Colonic mucosa (tissue), 4 donors: ENCODE data around the gene RAB9A. TPM values are rescaled to one million over a fixed set of nuclear protein-coding genes. Genes with fewer than 3 reads are reported as not detected.
A peak's percentile ranks its signal among the peaks of the same experiment; 100 is the strongest.

Experiments
- DNase-seq: peaks from one replicate; pipeline ENCODE4 v3.0.0-alpha.2; 2020
- H3K27ac ChIP-seq: fragments of 200-600 bp; one replicate; pipeline ENCODE4 v1.8.0; 2021
- H3K27me3 ChIP-seq: fragments of 200-600 bp; one replicate; pipeline ENCODE4 v1.8.0; 2021
- H3K36me3 ChIP-seq: fragments of 200-600 bp; one replicate; pipeline ENCODE4 v1.8.0; 2021
- H3K4me1 ChIP-seq: fragments of 200-600 bp; one replicate; pipeline ENCODE4 v1.8.0; 2021; ENCODE audit warnings: mild to moderate bottlenecking
- H3K4me3 ChIP-seq: fragments of 200-600 bp; one replicate; pipeline ENCODE4 v1.8.0; 2021
- H3K9ac ChIP-seq, 2 donors: one replicate each; pipeline ENCODE4 v1.7.0; 2013; ENCODE audit warnings: control low read depth in 2 of 2, low read depth in 2 of 2, low read length in 2 of 2
- H3K9me3 ChIP-seq: fragments of 200-600 bp; one replicate; pipeline ENCODE4 v1.8.0; 2021
- CTCF ChIP-seq: fragments of 200-600 bp; IDR thresholded peaks from one replicate; pipeline ENCODE4 v1.8.0; 2022; ENCODE audit warnings: antibody characterized with exemption, mild to moderate bottlenecking
- intact Hi-C: fragments of 100-400 bp; cut with DNase I; formaldehyde crosslinking; loops from one replicate; pipeline ENCODE4 v1.14.1; 2022
- total RNA-seq, 2 donors: library from RNA; stranded (reverse); fragmentation: NEBNext Ultra II Directional in 1 of 2; extraction: Animal tissue kit (Norgen Biotek cat#: 25700) in 1 of 2; gene quantifications; one replicate each; pipeline ENCODE4 v1.2.1, GENCODE V29; 2021
- donor health status: healthy.
- donor health status: DM: no; HTN: no; CAD: no.
- donor health status: DM: no; HTN: no; CAD: no.

RAB9A gene
- total RNA-seq, 2 donors from 2014 or later = 23.0 to 67.1 TPM

GRCh38 chrX:13734278-13735172 is 45.6 kb downstream of the RAB9A start, which contains the start of the genes OFD1 and TRAPPC2:
TSS of gene OFD1 (plus strand) at chrX:13734748. CDS start at chrX:13735072, 324 bp downstream.
TSS of gene TRAPPC2 (minus strand) at chrX:13734620. CDS start at chrX:13719963, 14,657 bp downstream.
- Histone ChIP-seq H3K36me3 (no peaks in the 10 kb centered on the region), H3K27ac (peak within 1 kb of the TSS; percentile 95), H3K4me1 (no peaks in the 10 kb centered on the region), H3K4me3 (peak within 1 kb of the TSS; percentile 53), H3K9ac (peak within 1 kb of the TSS; percentile 86 to 92), H3K27me3 (no peaks in the 10 kb centered on the region), H3K9me3 (no peaks in the 10 kb centered on the region)
- peak; percentile 96 for DNase-seq
- no peak for TF ChIP-seq CTCF
- intact Hi-C loops = loop anchor here (5.0 kb wide), 1 partner anchor 77 kb away; no protein-coding TSS in a partner anchor

DNA sequence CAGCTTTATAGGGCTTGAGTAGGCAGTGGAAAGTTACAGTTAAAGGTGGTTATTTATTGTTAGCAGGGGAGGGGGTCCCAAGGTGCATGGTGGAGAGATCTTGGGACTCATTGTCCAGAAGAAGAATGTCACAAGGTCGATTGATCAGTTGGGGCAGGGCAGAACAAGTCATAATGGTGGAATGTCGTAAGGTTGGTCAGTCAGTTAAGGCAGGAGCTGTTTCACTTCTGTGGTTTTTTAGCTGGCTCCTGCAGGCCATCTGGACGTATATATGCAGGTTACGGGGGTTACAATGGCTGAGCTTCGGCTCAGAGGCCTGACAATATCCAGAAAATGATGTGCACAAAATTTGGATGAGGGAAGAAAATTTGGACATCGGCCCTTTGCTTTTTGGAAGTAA is 52.8 kb downstream of the RAB9A start:
- Histone ChIP-seq H3K4me3 (no peak overlapping the region), H3K9ac (no peak overlapping the region), H3K4me1 (no peaks in the 10 kb centered on the region), H3K36me3 (no peaks in the 10 kb centered on the region), H3K9me3 (no peaks in the 10 kb centered on the region), H3K27me3 (no peaks in the 10 kb centered on the region), H3K27ac (no peak overlapping the region)
- DNase-seq = no peak
- TF ChIP-seq CTCF = no peak
- intact Hi-C loops = no loop called here

- Histone ChIP-seq H3K9ac (no peak overlapping the region), H3K4me3 (no peak overlapping the region), H3K4me1 (no peaks in the 10 kb centered on the region), H3K9me3 (no peaks in the 10 kb centered on the region), H3K27ac (peak overlapping the region; percentile 22), H3K27me3 (no peaks in the 10 kb centered on the region), H3K36me3 (no peaks in the 10 kb centered on the region)
- intact Hi-C loops = no loop called here
- no peak for DNase-seq
- TF ChIP-seq CTCF = no peak
Measured at GRCh38 chrX:13742397-13743176, 53.7 kb downstream of the RAB9A start.

DNA sequence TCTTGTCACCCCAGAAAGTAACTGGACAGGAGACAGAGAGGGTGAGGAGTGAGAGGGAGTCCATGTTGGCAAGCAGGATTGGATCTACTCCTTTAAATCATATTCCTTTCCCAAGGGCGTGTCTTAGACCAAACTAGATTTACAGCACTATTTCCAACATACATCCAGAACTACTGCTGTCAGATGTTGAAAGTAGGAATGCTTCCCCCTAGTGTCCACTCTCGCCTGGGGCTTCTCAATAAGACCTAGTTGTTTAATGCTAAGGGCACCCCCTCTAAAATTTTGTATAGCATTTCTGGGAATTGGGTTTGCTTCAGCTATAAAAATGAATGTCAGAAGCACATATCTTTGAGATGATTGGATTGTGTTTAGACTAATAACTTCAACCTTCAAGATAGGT is 58.9 kb downstream of the RAB9A start:
- TF ChIP-seq CTCF = peak; percentile 48
- peak; percentile 40 for DNase-seq
- Histone ChIP-seq H3K4me1 (no peaks in the 10 kb centered on the region), H3K9me3 (no peaks in the 10 kb centered on the region), H3K27ac (no peak overlapping the region), H3K36me3 (no peaks in the 10 kb centered on the region), H3K4me3 (no peak overlapping the region), H3K27me3 (no peaks in the 10 kb centered on the region), H3K9ac (no peak overlapping the region)
- intact Hi-C loops = loop anchor here (5.0 kb wide), 1 partner anchor 91 kb away; no protein-coding TSS in a partner anchor

GRCh38 chrX:13748486-13748885 is 59.6 kb downstream of the RAB9A start:
- Histone ChIP-seq H3K27me3 (no peaks in the 10 kb centered on the region), H3K4me1 (no peaks in the 10 kb centered on the region), H3K9ac (no peak overlapping the region), H3K36me3 (no peaks in the 10 kb centered on the region), H3K27ac (no peak overlapping the region), H3K4me3 (no peak overlapping the region), H3K9me3 (no peaks in the 10 kb centered on the region)
- no peak for DNase-seq
- no peak for TF ChIP-seq CTCF
- intact Hi-C loops = loop anchor here (5.0 kb wide), 1 partner anchor 91 kb away; no protein-coding TSS in a partner anchor
